ENCODE results near the gene TUBA3E. TPM values are rescaled to one million over a fixed set of nuclear protein-coding genes. Genes with fewer than 3 reads are reported as not detected.
A peak's percentile ranks its signal among the peaks of the same experiment; 100 is the strongest.
"Not testable (repeated sequence)": the region's sequence is repeated elsewhere in the genome, so short reads cannot be mapped to it uniquely, and the experiment has no call there.

TUBA3E gene
- total RNA-seq, 2 experiments from 2014 or later: not detected

DNA sequence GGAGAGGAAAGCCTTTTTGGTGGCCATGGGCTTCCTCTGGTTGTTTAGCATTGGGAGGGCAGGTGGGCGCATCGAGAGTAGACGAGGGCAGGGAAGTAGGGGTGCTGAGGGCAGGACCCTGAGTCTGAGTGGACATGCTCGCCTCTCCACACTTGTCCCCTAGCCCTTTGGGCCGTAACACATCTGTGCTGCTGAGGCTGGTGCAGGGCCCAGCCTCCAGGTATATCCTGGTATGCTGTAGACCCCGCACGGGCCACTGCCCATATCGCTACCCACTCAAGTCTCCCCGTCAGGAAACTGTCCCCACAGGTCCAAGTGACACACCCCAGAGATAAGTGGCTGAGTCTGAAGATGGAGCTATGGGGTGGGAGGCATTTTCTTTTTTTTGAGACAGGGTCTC, 39.6 kb downstream of the TUBA3E start:
- POLR2A ChIA-PET: interaction anchor here (2.1 kb wide), 1 partner anchor 12 kb away, joined by 7 read pairs; no protein-coding TSS in a partner anchor
- Mint-ChIP-seq H3K36me3 (ENCODE audit: low read depth) (peaks cover 16% of the 10 kb centered on the region), H3K4me1 (ENCODE audit: low read depth) (peaks cover 13% of the 10 kb centered on the region), H3K27me3 (no peaks in the 10 kb centered on the region), H3K4me3 (no peak overlapping the region), H3K9me3 (no peaks in the 10 kb centered on the region), H3K27ac (peak overlapping the region; percentile 69)
- intact Hi-C loops (cut with micrococcal nuclease): no loop called here
- TF ChIP-seq, protein P1, sequence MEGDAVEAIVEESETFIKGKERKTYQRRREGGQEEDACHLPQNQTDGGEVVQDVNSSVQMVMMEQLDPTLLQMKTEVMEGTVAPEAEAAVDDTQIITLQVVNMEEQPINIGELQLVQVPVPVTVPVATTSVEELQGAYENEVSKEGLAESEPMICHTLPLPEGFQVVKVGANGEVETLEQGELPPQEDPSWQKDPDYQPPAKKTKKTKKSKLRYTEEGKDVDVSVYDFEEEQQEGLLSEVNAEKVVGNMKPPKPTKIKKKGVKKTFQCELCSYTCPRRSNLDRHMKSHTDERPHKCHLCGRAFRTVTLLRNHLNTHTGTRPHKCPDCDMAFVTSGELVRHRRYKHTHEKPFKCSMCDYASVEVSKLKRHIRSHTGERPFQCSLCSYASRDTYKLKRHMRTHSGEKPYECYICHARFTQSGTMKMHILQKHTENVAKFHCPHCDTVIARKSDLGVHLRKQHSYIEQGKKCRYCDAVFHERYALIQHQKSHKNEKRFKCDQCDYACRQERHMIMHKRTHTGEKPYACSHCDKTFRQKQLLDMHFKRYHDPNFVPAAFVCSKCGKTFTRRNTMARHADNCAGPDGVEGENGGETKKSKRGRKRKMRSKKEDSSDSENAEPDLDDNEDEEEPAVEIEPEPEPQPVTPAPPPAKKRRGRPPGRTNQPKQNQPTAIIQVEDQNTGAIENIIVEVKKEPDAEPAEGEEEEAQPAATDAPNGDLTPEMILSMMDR (IDR thresholded peaks at IDR 0.05): no peak
- CTCF ChIA-PET: no interaction called here
- no peak for ATAC-seq
- no peak for DNase-seq

DNA sequence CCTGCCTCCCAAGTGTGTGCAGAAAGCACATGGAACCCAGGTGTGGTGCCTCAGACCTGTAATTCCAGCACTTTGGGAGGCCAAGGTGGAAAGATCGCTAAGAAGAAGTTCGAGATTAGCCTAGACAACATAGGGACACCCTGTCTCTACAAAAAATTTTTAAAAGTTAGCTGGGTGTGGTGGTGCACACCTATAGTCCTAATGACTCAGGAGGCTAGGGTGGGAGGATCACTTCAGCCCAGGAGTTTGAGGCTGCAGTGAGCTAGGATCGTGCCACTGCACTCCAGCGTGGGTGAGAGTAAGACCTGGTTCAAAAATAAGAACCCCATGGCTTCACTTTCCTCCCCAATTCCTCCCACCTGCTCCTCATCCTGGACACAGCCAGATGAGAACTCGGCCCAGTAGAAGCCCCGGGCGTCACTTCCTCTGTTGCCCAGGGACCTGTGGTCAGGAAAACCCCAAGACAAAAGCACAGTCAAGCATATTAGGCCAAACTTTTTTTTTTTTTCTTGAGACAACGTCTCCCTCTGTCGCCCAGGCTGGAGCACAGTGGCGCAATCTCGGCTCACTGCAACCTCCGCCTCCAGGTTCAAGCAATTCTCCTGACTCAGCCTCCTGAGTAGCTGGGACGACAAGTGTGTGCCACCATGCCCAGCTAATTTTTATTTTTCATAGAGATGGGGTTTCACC, 40.3 kb downstream of the TUBA3E start:
- DNase-seq (peak; percentile 41), ATAC-seq (peak; percentile 49)
- CTCF ChIA-PET; H3K4me3 Mint-ChIP-seq; H3K27me3 Mint-ChIP-seq; intact Hi-C loops (cut with micrococcal nuclease); H3K9me3 Mint-ChIP-seq: not testable (repeated sequence)
- peaks cover 13% of the 10 kb centered on the region for H3K4me1 Mint-ChIP-seq (ENCODE audit: low read depth)
- peaks cover 18% of the 10 kb centered on the region for H3K36me3 Mint-ChIP-seq (ENCODE audit: low read depth)
- POLR2A ChIA-PET: interaction anchor here (2.1 kb wide), 1 partner anchor 13 kb away, joined by 7 read pairs; no protein-coding TSS in a partner anchor
- peak overlapping the region; percentile 69 for H3K27ac Mint-ChIP-seq

DNA sequence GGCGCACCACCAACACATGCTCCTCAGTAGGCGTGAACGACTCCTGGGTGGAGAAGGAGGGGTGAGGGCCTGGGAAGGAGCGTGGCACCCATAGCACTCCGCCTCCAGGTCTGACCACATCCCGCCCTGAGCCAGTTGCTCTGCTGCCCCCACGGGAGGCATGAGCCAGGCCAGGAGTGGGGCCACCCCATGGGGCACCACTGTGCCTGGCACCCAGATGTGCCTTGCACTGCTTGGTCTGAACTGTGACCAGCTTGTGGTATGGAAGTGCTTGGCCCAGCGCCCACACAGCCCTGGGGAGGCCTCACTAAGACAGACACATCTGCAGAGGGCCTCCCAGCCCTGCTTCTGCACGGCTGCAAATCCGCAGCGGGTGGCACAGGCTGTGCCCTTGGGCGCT, 40.9 kb downstream of the TUBA3E start:
- intact Hi-C loops (cut with micrococcal nuclease); DNase-seq; H3K4me3 Mint-ChIP-seq; H3K27me3 Mint-ChIP-seq; H3K27ac Mint-ChIP-seq; CTCF ChIA-PET; H3K9me3 Mint-ChIP-seq: not testable (repeated sequence)
- ATAC-seq: peak; percentile 18
- POLR2A ChIA-PET: interaction anchor here (2.1 kb wide), 1 partner anchor 13 kb away, joined by 7 read pairs; no protein-coding TSS in a partner anchor
- Mint-ChIP-seq H3K4me1 (ENCODE audit: low read depth) (peaks cover 13% of the 10 kb centered on the region), H3K36me3 (ENCODE audit: low read depth) (peaks cover 18% of the 10 kb centered on the region)

DNA sequence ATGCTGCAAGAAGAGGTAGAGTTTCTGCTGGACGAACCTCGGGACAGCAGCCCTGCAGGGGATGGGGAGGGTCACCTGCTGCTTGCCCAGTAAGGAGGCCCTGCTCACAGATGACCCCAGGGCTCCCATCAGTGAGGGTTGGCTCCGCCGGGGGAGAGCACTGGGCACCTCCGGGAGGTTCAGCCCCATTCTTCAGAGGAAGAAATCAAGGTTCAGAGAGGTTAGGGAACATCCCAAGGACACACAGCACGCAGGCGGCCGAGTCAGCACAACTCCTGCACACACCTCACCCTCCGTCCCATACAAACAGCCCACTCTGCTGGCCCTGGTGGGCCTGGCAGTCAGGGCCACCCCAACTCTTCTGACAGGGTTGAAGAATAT, 41.6 kb downstream of the TUBA3E start:
- ATAC-seq (no peak), DNase-seq (no peak)
- Mint-ChIP-seq H3K4me3 (no peak overlapping the region), H3K27ac (no peak overlapping the region), H3K36me3 (ENCODE audit: low read depth) (peaks cover 18% of the 10 kb centered on the region), H3K27me3 (no peaks in the 10 kb centered on the region), H3K9me3 (no peaks in the 10 kb centered on the region), H3K4me1 (ENCODE audit: low read depth) (peaks cover 13% of the 10 kb centered on the region)
- TF ChIP-seq, protein P1 (IDR thresholded peaks at IDR 0.05): no peak
- CTCF ChIA-PET: no interaction called here
- intact Hi-C loops (cut with micrococcal nuclease): no loop called here
- POLR2A ChIA-PET: no interaction called here

DNA sequence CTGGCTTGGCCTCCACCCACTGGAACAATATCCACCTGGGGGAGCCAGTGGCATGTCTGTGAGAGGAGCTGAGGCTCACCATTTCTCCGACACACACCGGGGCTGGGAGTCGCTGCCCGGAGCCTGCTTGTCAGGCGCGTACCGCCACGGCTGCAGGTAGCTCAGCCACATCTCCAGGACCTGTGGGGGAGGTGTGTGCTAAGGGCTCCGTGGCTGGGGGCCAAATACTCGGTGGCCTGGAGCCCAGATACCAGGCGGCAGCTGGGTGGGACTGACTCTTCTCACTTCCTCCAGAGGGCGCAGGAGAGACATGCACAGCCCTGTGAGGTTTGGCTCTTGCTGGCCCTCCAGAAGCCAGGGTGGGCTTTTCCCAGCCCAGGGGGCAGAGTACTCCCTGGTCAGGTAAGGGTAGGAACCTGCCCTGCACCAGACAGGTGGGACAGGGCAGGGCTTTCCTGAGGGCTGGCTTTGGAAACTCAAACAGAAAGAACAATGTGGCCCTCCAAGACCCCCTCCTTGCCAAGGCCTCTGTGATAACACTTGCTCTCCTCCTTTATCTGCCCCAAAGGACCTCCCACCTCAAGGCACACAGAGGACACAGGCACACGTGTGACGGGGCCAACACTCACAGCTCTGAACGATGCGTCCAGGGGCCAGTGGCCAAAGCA, 42.1 kb downstream of the TUBA3E start:
- intact Hi-C loops (cut with micrococcal nuclease); H3K9me3 Mint-ChIP-seq; H3K4me3 Mint-ChIP-seq; H3K27me3 Mint-ChIP-seq; H3K27ac Mint-ChIP-seq; POLR2A ChIA-PET; CTCF ChIA-PET: not testable (repeated sequence)
- DNase-seq: peak; percentile 36
- Mint-ChIP-seq H3K4me1 (ENCODE audit: low read depth) (peaks cover 13% of the 10 kb centered on the region), H3K36me3 (ENCODE audit: low read depth) (peaks cover 18% of the 10 kb centered on the region)
- ATAC-seq: peak; percentile 43

DNA sequence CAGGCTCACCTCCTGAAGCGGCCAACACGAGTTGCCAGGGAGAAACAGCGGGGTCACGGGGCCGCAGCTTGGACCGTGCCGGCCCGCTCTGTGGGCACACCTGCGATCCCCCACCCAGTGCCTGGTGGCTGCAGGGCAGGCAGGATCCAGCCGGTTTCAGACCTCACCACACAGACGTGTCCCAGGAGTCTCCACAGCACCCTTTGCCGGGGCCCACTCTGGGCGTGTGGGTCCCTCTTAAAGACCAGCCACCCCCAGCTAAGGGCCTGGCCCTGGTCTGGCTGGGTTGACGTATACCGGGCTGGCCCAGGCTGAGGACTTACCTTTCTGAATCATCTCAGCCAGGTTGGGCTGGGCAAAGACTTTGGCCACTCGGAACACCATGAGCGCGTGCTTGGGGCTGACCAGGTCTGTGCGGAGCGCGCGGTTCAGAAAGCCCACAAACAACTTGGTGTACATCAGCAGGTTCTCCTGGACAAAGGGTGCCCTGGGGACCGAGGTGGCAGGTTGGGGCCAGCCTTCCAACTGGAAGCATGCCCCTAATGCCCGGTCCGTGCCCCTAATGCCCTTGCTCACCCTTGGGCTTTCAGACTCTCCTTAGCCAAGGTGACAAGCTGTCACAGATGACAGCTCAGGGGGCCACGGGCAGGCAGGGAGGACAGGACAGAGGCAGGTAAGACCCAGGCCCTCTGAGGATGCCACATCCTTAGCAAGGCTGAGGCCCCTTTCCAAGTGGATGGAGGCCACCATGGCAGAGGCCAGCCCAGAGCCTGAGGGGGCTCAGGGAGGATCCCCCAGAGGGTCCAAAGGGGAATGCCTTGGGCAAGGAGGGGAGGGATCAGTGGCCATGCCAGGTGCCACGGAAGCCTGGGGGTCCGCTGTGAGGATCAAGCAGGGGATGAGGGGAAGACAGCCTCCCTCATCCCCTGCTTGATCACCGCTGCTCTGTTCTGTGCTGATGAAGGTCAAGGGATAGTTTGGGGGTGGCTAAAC, 43.2 kb downstream of the TUBA3E start:
- ChIA-PET POLR2A (no interaction called here), CTCF (no interaction called here)
- intact Hi-C loops (cut with micrococcal nuclease): no loop called here

DNA sequence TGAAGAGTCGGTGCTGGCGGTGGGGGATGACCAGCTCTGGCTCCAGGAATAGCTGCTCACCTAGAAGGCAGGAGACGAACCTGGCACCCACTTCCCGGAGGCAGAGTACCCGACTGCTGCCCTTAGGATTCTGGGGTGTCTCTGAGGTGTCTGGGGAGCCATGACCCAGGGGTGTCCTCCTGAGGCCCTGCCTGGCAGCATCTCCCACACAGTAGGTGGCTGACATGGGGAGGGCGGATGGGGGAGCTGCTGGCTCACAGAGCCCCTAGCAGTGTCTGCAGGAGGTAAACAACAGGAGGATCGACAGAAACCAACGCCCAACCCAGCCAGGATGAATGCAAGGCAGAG, 43.8 kb downstream of the TUBA3E start:
- H3K27me3 Mint-ChIP-seq; CTCF ChIA-PET; POLR2A ChIA-PET; ATAC-seq; H3K4me3 Mint-ChIP-seq; H3K9me3 Mint-ChIP-seq; intact Hi-C loops (cut with micrococcal nuclease); H3K27ac Mint-ChIP-seq; DNase-seq: not testable (repeated sequence)
- Mint-ChIP-seq H3K4me1 (ENCODE audit: low read depth) (peaks cover 13% of the 10 kb centered on the region), H3K36me3 (ENCODE audit: low read depth) (peaks cover 21% of the 10 kb centered on the region)

More for the DNA sequence above, 43.2 kb downstream of the TUBA3E start:
- Mint-ChIP-seq H3K4me1 (ENCODE audit: low read depth) (peaks cover 13% of the 10 kb centered on the region), H3K27me3 (no peaks in the 10 kb centered on the region), H3K9me3 (no peaks in the 10 kb centered on the region), H3K36me3 (ENCODE audit: low read depth) (peaks cover 20% of the 10 kb centered on the region), H3K4me3 (no peak overlapping the region), H3K27ac (no peak overlapping the region)
- ATAC-seq (no peak), DNase-seq (no peak)
- TF ChIP-seq, protein P1 (IDR thresholded peaks at IDR 0.05): no peak

DNA sequence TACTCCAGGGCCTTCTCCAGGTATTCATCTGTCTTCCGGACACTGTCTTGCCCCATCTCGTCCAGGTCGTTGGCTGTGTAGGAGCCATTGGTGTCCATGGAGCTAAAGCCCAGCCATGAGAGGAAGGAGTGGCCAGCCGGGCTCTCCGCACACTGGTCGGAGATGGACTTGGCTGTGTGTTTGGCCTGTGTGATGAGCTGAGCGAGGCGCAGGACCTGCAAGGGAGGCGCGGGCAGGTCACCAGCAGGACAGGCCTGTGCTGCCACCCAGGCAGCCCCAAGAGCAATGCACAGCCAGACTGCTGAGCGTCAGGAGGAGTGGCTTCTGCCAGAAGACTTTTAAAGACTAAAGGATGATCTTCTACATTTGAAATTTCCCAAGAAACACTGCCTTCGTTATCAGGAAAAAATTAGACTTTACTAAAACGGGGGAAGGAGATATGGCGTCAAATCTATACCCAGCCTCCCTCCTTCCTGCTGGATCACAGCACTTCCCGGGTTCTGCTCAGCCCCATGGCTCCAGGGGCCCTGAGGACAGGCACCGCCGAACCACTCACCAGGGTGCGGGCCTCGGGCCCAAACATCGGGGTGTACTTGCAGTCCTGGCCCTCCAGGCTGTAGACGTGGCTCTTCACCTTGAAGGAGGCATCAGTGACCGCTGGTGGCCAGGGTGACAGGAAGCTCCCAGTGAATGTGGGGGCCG, 44.4 kb downstream of the TUBA3E start:
- POLR2A ChIA-PET, H3K4me3 Mint-ChIP-seq, CTCF ChIA-PET: not testable (repeated sequence)

More for the DNA sequence above, 44.4 kb downstream of the TUBA3E start:
- DNase-seq; H3K27ac Mint-ChIP-seq; ATAC-seq; intact Hi-C loops (cut with micrococcal nuclease); H3K27me3 Mint-ChIP-seq; H3K9me3 Mint-ChIP-seq: not testable (repeated sequence)
- peaks cover 13% of the 10 kb centered on the region for H3K4me1 Mint-ChIP-seq (ENCODE audit: low read depth)
- H3K36me3 Mint-ChIP-seq (ENCODE audit: low read depth): peaks cover 21% of the 10 kb centered on the region
